GM12878 (cell line): ENCODE data around the gene PML. TPM values are rescaled to one million over a fixed set of nuclear protein-coding genes. Genes with fewer than 3 reads are reported as not detected.

ENCODE experiments used
- CBX3 ChIP-seq: fragments of 200-600 bp; sonication (generic); IDR thresholded peaks from 2 replicates; pipeline ENCODE4 v1.6.1; 2016; ENCODE audit warnings: low read depth, borderline replicate concordance
- CREM ChIP-seq: IDR thresholded peaks from 2 replicates; pipeline ENCODE4 v1.6.1; 2014; ENCODE audit warnings: antibody characterized with exemption, low read depth
- JUNB ChIP-seq: IDR thresholded peaks from 2 replicates; pipeline ENCODE4 v1.6.1; 2016; ENCODE audit warnings: antibody characterized with exemption, mild to moderate bottlenecking
- SKIL ChIP-seq: fragments of 450-650 bp; IDR thresholded peaks from 2 replicates; pipeline ENCODE4 v1.6.1; 2017; ENCODE audit warnings: mild to moderate bottlenecking, low read depth, inconsistent platforms; ENCODE audit not compliant: poor library complexity, severe bottlenecking
- ZBTB11 ChIP-seq: fragments of 450-650 bp; formaldehyde crosslinking; IDR thresholded peaks from 2 replicates; pipeline ENCODE4 v1.5.0; 2022; ENCODE audit warnings: mild to moderate bottlenecking, missing genetic modification characterization
- polyA plus RNA-seq, 11 experiments: library from polyadenylated mRNA; depleted of rRNA in 4 of 11; unstranded in 6 of 11; stranded (reverse) in 5 of 11; fragments of >200 nt; fragmentation: Nextera tagmentation in 4 of 11; fragmentation: Illumina TruSeq in 1 of 11; extraction: Ambion mirVana in 4 of 11; extraction: Trizol in 1 of 11; gene quantifications; 1 replicate in 1 of 11; 2 replicates in 10 of 11; pipeline versions ENCODE4 v1.2.1 to v1.2.3, GENCODE V29; 2011 to 2016; ENCODE audit warnings: inconsistent platforms in 2 of 11, missing spikeins in 2 of 11, low read depth in 1 of 11
- total RNA-seq, 4 experiments: library from RNA; depleted of rRNA in 3 of 4; stranded (reverse); fragments of >200 nt in 3 of 4; fragmentation: Illumina TruSeq in 1 of 4; extraction: Trizol in 1 of 4; gene quantifications; 2 replicates each; pipeline versions ENCODE4 v1.2.1 to v1.2.3, GENCODE V29; 2013 to 2021

Gene PML
- total and polyA plus RNA-seq, 10 of the 15 experiments (the other 5 are each of a cell fraction or from before 2014, with no cell fraction given) = 8.5 to 95.5 (median 30.8) TPM

GRCh38 chr15:73987681-73988444 is 6.7 kb upstream of the PML start (continued):
- TF ChIP-seq ZBTB11 (CRISPR knock-in tag) (no peak), CBX3 (no peak), SKIL (no peak), CREM (no peak; the same call in 1 of the 2 replicates), JUNB (no peak)
